WTC11 (cell line): Measurements from ENCODE around the gene CACNA2D4. TPM values are rescaled to one million over a fixed set of nuclear protein-coding genes. Genes with fewer than 3 reads are reported as not detected.

Experiments
- ATAC-seq: fragments of 200-7000 bp; cut with Tn5 transposase; 2 replicates; pipeline ENCODE4 v1.10.0; 2021; ENCODE audit warnings: mild to moderate bottlenecking, moderate library complexity
- CTCF ChIA-PET: fragments of 300-600 bp; sonication (Branson Sonifier 250); formaldehyde crosslinking; loops from one replicate; lab custom pipeline; 2021; ENCODE audit warnings: antibody characterized with exemption; lab: Charles Lee
- POLR2A ChIA-PET: fragments of 350-600 bp; sonication (Branson Sonifier 250); formaldehyde crosslinking; loops from one replicate; lab custom pipeline; 2021; ENCODE audit warnings: antibody characterized with exemption; lab: Charles Lee
- DNase-seq: peaks from one replicate; pipeline ENCODE4 v3.0.0; 2021; ENCODE audit warnings: low spot score
- H3K27ac Mint-ChIP-seq: 2 replicates; pipeline ENCODE4 v1.8.0; 2021; ENCODE audit warnings: mixed read lengths
- H3K27me3 Mint-ChIP-seq: 2 replicates; pipeline ENCODE4 v1.8.0; 2021; ENCODE audit warnings: low read depth, mild to moderate bottlenecking, moderate library complexity, mixed read lengths
- H3K36me3 Mint-ChIP-seq: 2 replicates; pipeline ENCODE4 v1.8.0; 2021; ENCODE audit warnings: mixed read lengths
- H3K4me1 Mint-ChIP-seq: 2 replicates; pipeline ENCODE4 v1.8.0; 2022; ENCODE audit warnings: mixed read lengths
- H3K4me3 Mint-ChIP-seq: 2 replicates; pipeline ENCODE4 v1.8.0; 2021; ENCODE audit warnings: mild to moderate bottlenecking, moderate library complexity, mixed read lengths
- H3K9me3 Mint-ChIP-seq: 2 replicates; pipeline ENCODE4 v1.8.0; 2021; ENCODE audit warnings: mixed read lengths
- ARID4B ChIP-seq: sonication (generic); formaldehyde crosslinking; IDR thresholded peaks from 2 replicates; pipeline ENCODE4 v1.8.0; 2023; ENCODE audit warnings: missing genetic modification reagents, mild to moderate bottlenecking, borderline replicate concordance
- E2F4 ChIP-seq: sonication (generic); formaldehyde crosslinking; IDR thresholded peaks from 2 replicates; pipeline ENCODE4 v1.8.1; 2022; ENCODE audit warnings: low read depth, mild to moderate bottlenecking, moderate library complexity, missing genetic modification reagents, borderline replicate concordance
- ESRRA ChIP-seq: sonication (generic); formaldehyde crosslinking; IDR thresholded peaks from 2 replicates; pipeline ENCODE4 v1.8.1; 2022; ENCODE audit warnings: mild to moderate bottlenecking, missing genetic modification reagents, borderline replicate concordance
- FOXP4 ChIP-seq: sonication (generic); formaldehyde crosslinking; IDR thresholded peaks from 2 replicates; pipeline ENCODE4 v1.8.0; 2022; ENCODE audit warnings: mild to moderate bottlenecking, missing genetic modification reagents
- HMGA2 ChIP-seq: fragments of 250-450 bp; sonication (Bioruptor Pico); IDR thresholded peaks from 2 replicates; pipeline ENCODE4 v1.4.0; 2021; ENCODE audit warnings: mild to moderate bottlenecking, moderate library complexity
- NR3C1 ChIP-seq: sonication (generic); formaldehyde crosslinking; conservative IDR thresholded peaks from 2 replicates; pipeline ENCODE4 v1.8.1; 2023; ENCODE audit warnings: low read depth, mild to moderate bottlenecking, missing genetic modification reagents
- PRDM15 ChIP-seq: sonication (generic); formaldehyde crosslinking; IDR thresholded peaks from 2 replicates; pipeline ENCODE4 v1.8.0; 2022; ENCODE audit warnings: missing genetic modification reagents
- SP1 ChIP-seq: sonication (generic); formaldehyde crosslinking; conservative IDR thresholded peaks from 2 replicates; pipeline ENCODE4 v1.8.1; 2022; ENCODE audit warnings: missing genetic modification reagents
- USF2 ChIP-seq: sonication (generic); formaldehyde crosslinking; IDR thresholded peaks from 2 replicates; pipeline ENCODE4 v1.8.1; 2023; ENCODE audit warnings: mild to moderate bottlenecking, missing genetic modification reagents, moderate library complexity
- ZBTB43 ChIP-seq: sonication (generic); formaldehyde crosslinking; IDR thresholded peaks from 2 replicates; pipeline ENCODE4 v1.8.1; 2023; ENCODE audit warnings: mild to moderate bottlenecking, missing genetic modification reagents
- ZNF281 ChIP-seq: sonication (generic); formaldehyde crosslinking; IDR thresholded peaks from 2 replicates; pipeline ENCODE4 v1.8.0; 2023; ENCODE audit warnings: mild to moderate bottlenecking, missing genetic modification reagents
- total RNA-seq: library from RNA; stranded (reverse); gene quantifications from 3 replicates; pipeline ENCODE4 v1.2.3, GENCODE V29; 2021
- TF ChIP-seq, protein P1 (sequence below): sonication (generic); formaldehyde crosslinking; IDR thresholded peaks from 2 replicates; pipeline ENCODE4 v1.8.1; 2023; ENCODE audit warnings: mild to moderate bottlenecking, moderate library complexity, missing genetic modification reagents
- TF ChIP-seq, protein P2 (sequence below): sonication (generic); formaldehyde crosslinking; conservative IDR thresholded peaks from 2 replicates; pipeline ENCODE4 v1.8.1; 2023; ENCODE audit warnings: mild to moderate bottlenecking, low read depth, missing genetic modification reagents, moderate library complexity

The CACNA2D4 gene
- total RNA-seq, 1 experiment from 2014 or later, result 0.04 TPM

GRCh38 chr12:1915082-1915968 is 3.1 kb downstream of the CACNA2D4 start:
- no peak overlapping the region for H3K4me3 Mint-ChIP-seq
- TF ChIP-seq USF2 (CRISPR knock-in tag) (no peak), ZNF281 (no peak), SP1 (CRISPR knock-in tag) (no peak), ZBTB43 (CRISPR knock-in tag) (no peak), ESRRA (CRISPR knock-in tag) (no peak), FOXP4 (CRISPR knock-in tag) (no peak), E2F4 (CRISPR knock-in tag) (no peak), ARID4B (no peak), HMGA2 (CRISPR knock-in tag) (no peak), PRDM15 (CRISPR knock-in tag) (no peak), NR3C1 (CRISPR knock-in tag) (no peak)
- TF ChIP-seq, protein P1, sequence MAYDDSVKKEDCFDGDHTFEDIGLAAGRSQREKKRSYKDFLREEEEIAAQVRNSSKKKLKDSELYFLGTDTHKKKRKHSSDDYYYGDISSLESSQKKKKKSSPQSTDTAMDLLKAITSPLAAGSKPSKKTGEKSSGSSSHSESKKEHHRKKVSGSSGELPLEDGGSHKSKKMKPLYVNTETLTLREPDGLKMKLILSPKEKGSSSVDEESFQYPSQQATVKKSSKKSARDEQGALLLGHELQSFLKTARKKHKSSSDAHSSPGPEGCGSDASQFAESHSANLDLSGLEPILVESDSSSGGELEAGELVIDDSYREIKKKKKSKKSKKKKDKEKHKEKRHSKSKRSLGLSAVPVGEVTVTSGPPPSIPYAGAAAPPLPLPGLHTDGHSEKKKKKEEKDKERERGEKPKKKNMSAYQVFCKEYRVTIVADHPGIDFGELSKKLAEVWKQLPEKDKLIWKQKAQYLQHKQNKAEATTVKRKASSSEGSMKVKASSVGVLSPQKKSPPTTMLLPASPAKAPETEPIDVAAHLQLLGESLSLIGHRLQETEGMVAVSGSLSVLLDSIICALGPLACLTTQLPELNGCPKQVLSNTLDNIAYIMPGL, result no peak
- TF ChIP-seq, protein P2, sequence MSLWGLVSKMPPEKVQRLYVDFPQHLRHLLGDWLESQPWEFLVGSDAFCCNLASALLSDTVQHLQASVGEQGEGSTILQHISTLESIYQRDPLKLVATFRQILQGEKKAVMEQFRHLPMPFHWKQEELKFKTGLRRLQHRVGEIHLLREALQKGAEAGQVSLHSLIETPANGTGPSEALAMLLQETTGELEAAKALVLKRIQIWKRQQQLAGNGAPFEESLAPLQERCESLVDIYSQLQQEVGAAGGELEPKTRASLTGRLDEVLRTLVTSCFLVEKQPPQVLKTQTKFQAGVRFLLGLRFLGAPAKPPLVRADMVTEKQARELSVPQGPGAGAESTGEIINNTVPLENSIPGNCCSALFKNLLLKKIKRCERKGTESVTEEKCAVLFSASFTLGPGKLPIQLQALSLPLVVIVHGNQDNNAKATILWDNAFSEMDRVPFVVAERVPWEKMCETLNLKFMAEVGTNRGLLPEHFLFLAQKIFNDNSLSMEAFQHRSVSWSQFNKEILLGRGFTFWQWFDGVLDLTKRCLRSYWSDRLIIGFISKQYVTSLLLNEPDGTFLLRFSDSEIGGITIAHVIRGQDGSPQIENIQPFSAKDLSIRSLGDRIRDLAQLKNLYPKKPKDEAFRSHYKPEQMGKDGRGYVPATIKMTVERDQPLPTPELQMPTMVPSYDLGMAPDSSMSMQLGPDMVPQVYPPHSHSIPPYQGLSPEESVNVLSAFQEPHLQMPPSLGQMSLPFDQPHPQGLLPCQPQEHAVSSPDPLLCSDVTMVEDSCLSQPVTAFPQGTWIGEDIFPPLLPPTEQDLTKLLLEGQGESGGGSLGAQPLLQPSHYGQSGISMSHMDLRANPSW, result no peak

More at GRCh38 chr12:1915082-1915968, 3.1 kb downstream of the CACNA2D4 start:
- H3K4me1 Mint-ChIP-seq, result peaks cover 19% of the 10 kb centered on the region
- H3K27me3 Mint-ChIP-seq, result no peaks in the 10 kb centered on the region
- H3K36me3 Mint-ChIP-seq, result no peaks in the 10 kb centered on the region
- ATAC-seq (no peak), DNase-seq (no peak)
- peaks cover 4% of the 10 kb centered on the region for H3K9me3 Mint-ChIP-seq
- peak overlapping the region; percentile 80; the same call in 1 of the 2 replicates for H3K27ac Mint-ChIP-seq
- POLR2A ChIA-PET, result no interaction called here
- CTCF ChIA-PET, result interaction anchor here (1.1 to 1.6 kb wide), 2 partner anchors 25 to 281 kb away, joined by 3 to 5 read pairs; no protein-coding TSS in a partner anchor
